GM12872 (cell line): ENCODE data around the gene ADAMTS15.

Experiments used
- TF ChIP-seq, protein P1 (sequence below): IDR thresholded peaks from 3 replicates; pipeline ENCODE4 v1.5.1; 2011; ENCODE audit warnings: low read depth, mild to moderate bottlenecking, low read length, moderate library complexity; ENCODE audit not compliant: insufficient read depth

ADAMTS15 gene

DNA sequence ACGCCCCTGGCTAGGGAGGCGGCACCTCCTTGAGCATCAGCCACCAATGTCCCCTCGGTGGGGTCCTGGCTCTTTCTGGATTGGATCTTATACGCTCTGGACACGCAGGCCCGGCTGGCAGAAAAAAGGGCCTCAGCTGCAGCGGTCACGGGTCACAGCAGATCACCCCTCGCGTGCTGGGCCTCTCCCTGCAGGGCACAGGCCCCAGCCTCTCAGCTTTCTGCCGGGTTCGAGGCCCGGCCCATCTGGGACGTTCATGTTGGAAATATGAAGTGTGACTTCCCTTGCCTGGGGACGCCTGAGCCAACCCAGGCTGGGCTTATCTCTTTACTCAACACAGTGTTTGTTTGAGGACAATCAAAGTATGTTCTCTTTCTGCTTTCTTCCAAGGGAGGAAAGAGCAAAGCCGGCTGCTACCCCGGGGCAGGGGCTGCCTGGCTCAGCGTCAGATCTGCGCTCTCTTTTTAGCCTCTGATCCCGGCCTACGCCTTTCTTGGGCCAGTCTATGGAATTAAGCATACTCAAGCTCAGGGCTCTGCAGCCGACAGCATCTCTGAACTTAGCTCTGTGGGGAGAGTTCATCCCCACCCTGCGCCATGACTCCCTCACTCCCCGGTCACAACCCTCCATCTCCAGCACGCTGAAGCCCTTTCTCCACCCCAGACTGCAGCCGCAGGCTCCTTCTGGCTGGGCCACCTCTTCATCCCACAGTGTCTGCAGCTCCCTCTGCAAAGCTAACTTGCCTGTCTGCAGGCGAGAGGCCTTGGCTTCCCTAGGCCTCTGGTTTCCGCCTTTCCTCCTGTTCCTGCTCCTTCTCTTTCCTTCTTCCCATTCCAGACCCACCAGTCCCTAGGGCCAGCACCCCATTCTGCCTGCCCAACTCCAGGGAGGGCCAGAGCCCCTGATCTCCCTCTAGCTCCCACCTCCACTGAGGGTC is 38.8 kb downstream of the ADAMTS15 start:
- TF ChIP-seq, protein P1, sequence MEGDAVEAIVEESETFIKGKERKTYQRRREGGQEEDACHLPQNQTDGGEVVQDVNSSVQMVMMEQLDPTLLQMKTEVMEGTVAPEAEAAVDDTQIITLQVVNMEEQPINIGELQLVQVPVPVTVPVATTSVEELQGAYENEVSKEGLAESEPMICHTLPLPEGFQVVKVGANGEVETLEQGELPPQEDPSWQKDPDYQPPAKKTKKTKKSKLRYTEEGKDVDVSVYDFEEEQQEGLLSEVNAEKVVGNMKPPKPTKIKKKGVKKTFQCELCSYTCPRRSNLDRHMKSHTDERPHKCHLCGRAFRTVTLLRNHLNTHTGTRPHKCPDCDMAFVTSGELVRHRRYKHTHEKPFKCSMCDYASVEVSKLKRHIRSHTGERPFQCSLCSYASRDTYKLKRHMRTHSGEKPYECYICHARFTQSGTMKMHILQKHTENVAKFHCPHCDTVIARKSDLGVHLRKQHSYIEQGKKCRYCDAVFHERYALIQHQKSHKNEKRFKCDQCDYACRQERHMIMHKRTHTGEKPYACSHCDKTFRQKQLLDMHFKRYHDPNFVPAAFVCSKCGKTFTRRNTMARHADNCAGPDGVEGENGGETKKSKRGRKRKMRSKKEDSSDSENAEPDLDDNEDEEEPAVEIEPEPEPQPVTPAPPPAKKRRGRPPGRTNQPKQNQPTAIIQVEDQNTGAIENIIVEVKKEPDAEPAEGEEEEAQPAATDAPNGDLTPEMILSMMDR: no peak

DNA sequence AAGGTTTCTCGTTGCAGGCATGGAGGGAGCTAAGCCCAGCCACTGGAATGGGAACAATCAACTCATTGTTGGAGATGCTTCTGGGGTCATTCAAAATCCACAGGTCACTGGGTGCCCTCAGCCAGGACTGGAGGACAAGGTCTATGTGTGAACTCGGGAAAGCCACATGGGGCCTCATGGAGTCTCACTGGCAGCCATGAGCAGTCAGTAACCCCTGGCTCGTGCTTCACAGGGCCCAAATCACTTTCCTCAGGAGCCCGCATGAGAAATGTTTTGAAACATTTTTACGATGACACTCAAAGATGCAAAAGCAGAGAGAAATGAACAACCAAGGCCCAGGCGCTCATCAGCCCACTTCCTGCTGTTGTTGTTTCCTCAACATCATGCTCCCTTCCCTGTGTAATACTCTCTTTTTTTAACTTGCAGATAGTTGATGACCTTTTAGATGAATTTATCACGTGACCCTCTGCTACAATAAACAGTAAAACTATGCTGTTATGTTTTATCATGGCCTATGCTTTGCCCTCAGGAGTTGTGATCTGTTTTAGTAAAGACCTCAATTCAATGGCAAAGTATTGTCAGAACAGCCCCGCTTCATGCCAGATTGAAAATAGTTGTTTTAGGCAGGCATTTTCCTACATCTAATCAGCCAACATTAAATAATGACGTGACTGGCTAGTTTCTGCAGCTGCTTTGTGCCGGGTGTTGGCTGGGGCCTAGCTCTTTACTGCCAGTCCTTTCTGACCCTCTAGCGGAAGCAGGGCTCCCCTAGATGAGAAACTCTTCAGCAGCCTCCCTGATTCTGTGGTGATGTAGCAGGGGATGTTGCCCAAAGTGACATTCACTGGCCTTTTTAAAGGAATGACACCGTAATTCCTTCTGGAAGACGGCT is 39.7 kb downstream of the ADAMTS15 start:
- TF ChIP-seq, protein P1: no peak

DNA sequence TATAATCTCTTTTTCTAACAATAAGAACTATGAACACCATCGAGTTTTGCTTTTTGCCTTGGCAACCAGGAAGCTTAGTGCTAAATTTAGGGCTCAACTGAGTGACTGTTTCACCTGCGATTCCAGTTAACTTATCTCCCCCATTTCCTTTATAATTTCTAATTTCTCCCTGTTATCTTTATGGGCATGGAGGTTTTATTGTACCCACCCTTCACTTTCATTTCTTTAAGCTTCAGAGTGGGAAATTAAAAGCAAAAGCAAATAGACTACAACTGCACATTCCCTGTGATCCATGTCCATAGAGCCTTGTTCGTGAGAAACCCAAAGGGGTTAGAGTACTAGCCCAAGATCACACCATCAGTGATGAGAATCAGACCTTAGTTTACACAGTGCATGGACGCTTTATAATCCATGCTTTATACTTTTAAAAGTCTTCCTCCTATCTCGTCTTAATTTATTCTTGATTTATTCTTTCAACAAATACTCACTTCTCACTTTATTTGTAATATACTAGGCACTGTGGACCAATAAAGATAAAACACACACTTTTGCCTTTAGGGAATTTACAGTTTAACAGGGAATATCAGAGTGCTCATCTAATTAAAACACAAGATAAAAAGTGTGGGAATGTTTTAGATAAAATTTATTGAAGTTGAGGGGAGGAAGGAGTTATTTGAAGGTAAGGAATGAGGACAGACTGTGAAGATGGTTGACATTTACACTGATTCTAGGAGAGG is 40.6 kb downstream of the ADAMTS15 start:
- TF ChIP-seq, protein P1: no peak

DNA sequence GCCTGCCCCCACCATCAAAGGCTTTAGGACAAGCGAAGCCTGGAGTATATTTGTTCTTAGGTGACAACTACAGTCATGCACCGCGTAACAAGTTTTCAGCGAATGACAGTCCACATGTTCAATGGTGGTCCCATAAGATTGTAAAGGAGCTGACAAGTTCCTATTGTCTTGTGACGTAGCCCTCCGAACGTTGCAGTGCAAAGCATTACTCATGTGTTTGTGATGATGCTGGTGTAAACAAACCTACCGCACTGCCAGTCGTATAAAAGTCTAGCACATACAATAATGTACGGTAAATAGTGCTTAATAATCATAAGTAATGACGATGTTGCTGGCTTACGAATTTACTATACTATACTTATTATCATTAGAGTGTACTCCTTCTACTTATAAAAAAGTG is 41.3 kb downstream of the ADAMTS15 start:
- TF ChIP-seq, protein P1: no peak

DNA sequence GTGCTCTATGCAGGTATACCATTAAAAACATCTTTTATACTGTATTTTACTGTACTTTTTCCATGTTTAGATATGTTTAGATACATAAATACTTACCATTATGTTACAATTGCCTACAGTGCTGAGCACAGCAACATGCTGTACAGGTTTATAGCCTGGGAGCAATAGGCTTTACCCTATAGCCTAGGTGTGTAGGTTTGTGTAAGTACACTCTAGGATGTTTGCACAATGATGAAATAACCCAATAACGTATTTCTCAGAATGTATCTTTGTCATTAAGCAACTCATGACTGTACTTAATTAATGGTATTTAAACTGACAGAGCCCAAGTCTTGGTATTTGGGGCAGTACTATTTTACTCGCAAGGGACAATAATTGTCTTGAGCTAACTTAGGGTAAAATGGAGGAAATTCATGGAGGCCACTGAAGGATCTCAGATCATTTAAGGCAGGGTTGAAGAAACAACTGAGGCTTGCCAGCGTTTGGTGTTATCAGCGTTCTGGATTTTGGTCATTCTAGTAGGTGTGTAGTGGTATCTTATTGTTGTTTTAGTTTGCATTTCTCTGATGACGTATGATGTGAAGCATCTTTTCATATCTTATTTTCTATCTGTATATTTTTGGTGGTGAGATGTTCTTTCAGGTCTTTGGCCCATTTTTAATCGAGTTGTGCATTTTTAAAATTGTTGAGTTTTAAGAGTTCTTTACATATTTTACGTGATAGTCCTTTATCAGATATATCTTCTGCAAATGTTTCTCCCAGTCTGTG is 42.4 kb downstream of the ADAMTS15 start:
- TF ChIP-seq, protein P1: no peak

DNA sequence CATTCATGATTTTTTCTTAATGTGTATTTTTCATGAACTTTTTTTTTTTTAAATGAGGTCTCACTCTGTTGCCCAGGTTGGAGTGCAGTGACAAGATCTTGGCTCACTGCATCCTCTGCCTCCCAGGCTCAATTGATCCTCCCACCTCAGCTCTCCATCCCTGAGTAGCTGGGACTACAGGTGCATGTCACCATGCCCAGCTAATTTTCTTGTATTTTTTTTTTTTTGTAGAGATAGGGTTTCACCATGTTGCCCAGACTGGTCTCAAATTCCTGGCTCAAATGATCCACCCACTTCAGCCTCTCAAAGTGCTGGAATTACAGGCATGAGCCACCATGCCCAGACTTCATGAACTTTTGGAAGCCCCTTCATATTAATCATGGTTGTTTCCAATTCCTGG is 49.7 kb downstream of the ADAMTS15 start:
- TF ChIP-seq, protein P1: no peak
